Measurements from ENCODE around the gene CDH4.

DNA sequence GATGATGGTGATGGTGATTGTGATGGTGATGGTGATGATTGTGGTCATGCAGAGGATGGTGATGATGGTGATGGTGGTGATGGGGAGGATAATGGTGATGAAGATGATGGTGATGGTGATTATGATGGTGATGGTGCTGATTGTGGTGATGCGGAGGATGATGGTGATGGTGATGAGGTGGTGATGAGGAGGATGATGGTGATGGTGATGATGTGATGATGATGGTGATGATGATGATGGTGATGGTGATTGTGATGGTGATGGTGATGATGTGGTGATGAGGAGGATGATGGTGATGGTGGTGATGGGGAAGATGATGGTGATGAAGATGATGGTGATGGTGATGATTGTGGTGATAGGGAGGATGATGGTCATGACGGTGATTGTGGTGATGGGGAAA, 333.7 kb downstream of the CDH4 start:
- TF ChIP-seq, protein P1, sequence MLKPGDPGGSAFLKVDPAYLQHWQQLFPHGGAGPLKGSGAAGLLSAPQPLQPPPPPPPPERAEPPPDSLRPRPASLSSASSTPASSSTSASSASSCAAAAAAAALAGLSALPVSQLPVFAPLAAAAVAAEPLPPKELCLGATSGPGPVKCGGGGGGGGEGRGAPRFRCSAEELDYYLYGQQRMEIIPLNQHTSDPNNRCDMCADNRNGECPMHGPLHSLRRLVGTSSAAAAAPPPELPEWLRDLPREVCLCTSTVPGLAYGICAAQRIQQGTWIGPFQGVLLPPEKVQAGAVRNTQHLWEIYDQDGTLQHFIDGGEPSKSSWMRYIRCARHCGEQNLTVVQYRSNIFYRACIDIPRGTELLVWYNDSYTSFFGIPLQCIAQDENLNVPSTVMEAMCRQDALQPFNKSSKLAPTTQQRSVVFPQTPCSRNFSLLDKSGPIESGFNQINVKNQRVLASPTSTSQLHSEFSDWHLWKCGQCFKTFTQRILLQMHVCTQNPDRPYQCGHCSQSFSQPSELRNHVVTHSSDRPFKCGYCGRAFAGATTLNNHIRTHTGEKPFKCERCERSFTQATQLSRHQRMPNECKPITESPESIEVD (tag by site-specific recombination; IDR thresholded peaks at IDR 0.05): no peak
- TF ChIP-seq ZNF768 (tag by site-specific recombination; IDR thresholded peaks at IDR 0.05) (no peak), SETDB1 (IDR thresholded peaks at IDR 0.05; ENCODE audit: insufficient read length, low read length) (no peak), ZNF274 (IDR thresholded peaks at IDR 0.05; ENCODE audit: low read length) (no peak), ZNF274 (tag by site-specific recombination; IDR thresholded peaks at IDR 0.05; ENCODE audit: borderline replicate concordance) (no peak), ZNF24 (tag by site-specific recombination; IDR thresholded peaks at IDR 0.05) (no peak), WT1 (tag by site-specific recombination; IDR thresholded peaks at IDR 0.05) (no peak), ZBTB7A (tag by site-specific recombination; IDR thresholded peaks at IDR 0.05; ENCODE audit: low read depth) (no peak), MZF1 (tag by site-specific recombination; IDR thresholded peaks at IDR 0.05; ENCODE audit: borderline replicate concordance) (no peak)
- TF ChIP-seq, protein P2, sequence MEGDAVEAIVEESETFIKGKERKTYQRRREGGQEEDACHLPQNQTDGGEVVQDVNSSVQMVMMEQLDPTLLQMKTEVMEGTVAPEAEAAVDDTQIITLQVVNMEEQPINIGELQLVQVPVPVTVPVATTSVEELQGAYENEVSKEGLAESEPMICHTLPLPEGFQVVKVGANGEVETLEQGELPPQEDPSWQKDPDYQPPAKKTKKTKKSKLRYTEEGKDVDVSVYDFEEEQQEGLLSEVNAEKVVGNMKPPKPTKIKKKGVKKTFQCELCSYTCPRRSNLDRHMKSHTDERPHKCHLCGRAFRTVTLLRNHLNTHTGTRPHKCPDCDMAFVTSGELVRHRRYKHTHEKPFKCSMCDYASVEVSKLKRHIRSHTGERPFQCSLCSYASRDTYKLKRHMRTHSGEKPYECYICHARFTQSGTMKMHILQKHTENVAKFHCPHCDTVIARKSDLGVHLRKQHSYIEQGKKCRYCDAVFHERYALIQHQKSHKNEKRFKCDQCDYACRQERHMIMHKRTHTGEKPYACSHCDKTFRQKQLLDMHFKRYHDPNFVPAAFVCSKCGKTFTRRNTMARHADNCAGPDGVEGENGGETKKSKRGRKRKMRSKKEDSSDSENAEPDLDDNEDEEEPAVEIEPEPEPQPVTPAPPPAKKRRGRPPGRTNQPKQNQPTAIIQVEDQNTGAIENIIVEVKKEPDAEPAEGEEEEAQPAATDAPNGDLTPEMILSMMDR (tag by site-specific recombination; IDR thresholded peaks at IDR 0.05): no peak
